GM23338 (cell line): Measurements from ENCODE around the gene SPINK8. TPM values are rescaled to one million over a fixed set of nuclear protein-coding genes. Genes with fewer than 3 reads are reported as not detected.

Experiments used
- ATAC-seq: fragments of 200-7000 bp; cut with Tn5 transposase; 3 replicates; pipeline ENCODE4 v1.9.1; 2020
- DNase-seq: peaks from one replicate; pipeline ENCODE4 v3.0.0-alpha.2; 2015; ENCODE audit warnings: low spot score
- H2AFZ ChIP-seq: fragments of 200-600 bp; sonication (generic); 2 replicates; pipeline ENCODE4 v1.8.0; 2016; ENCODE audit warnings: antibody characterized with exemption, mild to moderate bottlenecking, moderate library complexity
- H3F3A ChIP-seq: fragments of 200-600 bp; sonication (generic); replicated peaks from 2 replicates; pipeline ENCODE4 v1.8.0; 2017; ENCODE audit warnings: antibody characterized with exemption, mixed run types, low read depth
- H3K27ac ChIP-seq: fragments of 200-600 bp; sonication (generic); 2 replicates; pipeline ENCODE4 v1.6.1; 2016; ENCODE audit warnings: low read depth
- H3K27me3 ChIP-seq: fragments of 200-600 bp; sonication (generic); 2 replicates; pipeline ENCODE4 v1.8.0; 2016; ENCODE audit warnings: mild to moderate bottlenecking, mixed run types, moderate library complexity; ENCODE audit not compliant: insufficient read depth
- H3K36me3 ChIP-seq: fragments of 200-600 bp; sonication (generic); 2 replicates; pipeline ENCODE4 v1.8.0; 2016; ENCODE audit warnings: mild to moderate bottlenecking; ENCODE audit not compliant: insufficient read depth
- H3K4me1 ChIP-seq: fragments of 200-600 bp; sonication (generic); 2 replicates; pipeline ENCODE4 v1.8.0; 2016; ENCODE audit warnings: mild to moderate bottlenecking, moderate library complexity; ENCODE audit not compliant: insufficient read depth
- H3K4me2 ChIP-seq: fragments of 200-600 bp; sonication (generic); 2 replicates; pipeline ENCODE4 v1.7.1; 2017; ENCODE audit warnings: mixed run types
- H3K4me3 ChIP-seq: fragments of 200-600 bp; sonication (generic); 2 replicates; pipeline ENCODE4 v1.6.1; 2016; ENCODE audit warnings: mixed run types
- H3K79me2 ChIP-seq: fragments of 200-600 bp; sonication (generic); replicated peaks from 2 replicates; pipeline ENCODE4 v1.8.0; 2017; ENCODE audit warnings: mild to moderate bottlenecking; ENCODE audit not compliant: insufficient read depth
- H3K9me2 ChIP-seq: fragments of 200-600 bp; sonication (generic); 2 replicates; pipeline ENCODE4 v1.8.0; 2017; ENCODE audit not compliant: insufficient read depth
- H4K20me1 ChIP-seq: fragments of 200-600 bp; sonication (generic); replicated peaks from 2 replicates; pipeline ENCODE4 v1.8.0; 2017; ENCODE audit warnings: mild to moderate bottlenecking; ENCODE audit not compliant: insufficient read depth
- H3K27ac Mint-ChIP-seq: 2 replicates; pipeline ENCODE4 v1.8.0; 2020; ENCODE audit warnings: inconsistent platforms, mild to moderate bottlenecking, moderate library complexity, mixed read lengths
- H3K27me3 Mint-ChIP-seq: 3 replicates; pipeline ENCODE4 v1.8.0; 2022; ENCODE audit warnings: low read depth, mild to moderate bottlenecking, moderate library complexity, mixed read lengths, inconsistent platforms; ENCODE audit not compliant: insufficient read depth, poor library complexity
- H3K36me3 Mint-ChIP-seq: 3 replicates; pipeline ENCODE4 v1.8.0; 2021; ENCODE audit warnings: low read depth, mild to moderate bottlenecking, inconsistent platforms, moderate library complexity, mixed read lengths
- H3K4me1 Mint-ChIP-seq: 3 replicates; pipeline ENCODE4 v1.8.0; 2020; ENCODE audit warnings: mild to moderate bottlenecking, inconsistent platforms, mixed read lengths
- H3K4me3 Mint-ChIP-seq: 3 replicates; pipeline ENCODE4 v1.8.0; 2021; ENCODE audit warnings: moderate library complexity, mild to moderate bottlenecking, inconsistent platforms, mixed read lengths
- H3K9me3 Mint-ChIP-seq: 3 replicates; pipeline ENCODE4 v1.8.0; 2020; ENCODE audit warnings: moderate library complexity, mild to moderate bottlenecking, inconsistent platforms, mixed read lengths
- EZH2phosphoT487 ChIP-seq: fragments of 200-600 bp; sonication (generic); IDR thresholded peaks from one replicate; pipeline ENCODE4 v1.8.1; 2018; ENCODE audit warnings: antibody characterized with exemption; ENCODE audit not compliant: unreplicated experiment
- JUNB ChIP-seq: IDR thresholded peaks from one replicate; pipeline ENCODE4 v1.6.1; 2016; ENCODE audit warnings: antibody characterized with exemption; ENCODE audit not compliant: unreplicated experiment
- NANOG ChIP-seq: IDR thresholded peaks from 2 replicates; pipeline ENCODE4 v1.6.1; 2016; ENCODE audit warnings: antibody characterized with exemption, borderline replicate concordance
- POLR2AphosphoS5 ChIP-seq: IDR thresholded peaks from 2 replicates; pipeline ENCODE4 v1.6.1; 2016; ENCODE audit warnings: antibody characterized with exemption, low read depth
- STAT1 ChIP-seq: IDR thresholded peaks from one replicate; pipeline ENCODE4 v1.6.1; 2016; ENCODE audit warnings: antibody characterized with exemption; ENCODE audit not compliant: unreplicated experiment
- ZNF331 ChIP-seq: fragments of 250-450 bp; sonication (Bioruptor Pico); IDR thresholded peaks from 2 replicates; pipeline ENCODE4 v1.5.0; 2020; ENCODE audit warnings: low read depth, mild to moderate bottlenecking, moderate library complexity
- polyA plus RNA-seq: library from polyadenylated mRNA; unstranded; fragments of >200 nt; fragmentation: Nextera tagmentation; extraction: Ambion mirVana; gene quantifications from 2 replicates; pipeline ENCODE4 v1.2.1, GENCODE V29; 2016
- total RNA-seq: library from RNA; depleted of rRNA; stranded (reverse); fragments of >200 nt; shearing (Covaris generic); gene quantifications from 2 replicates; pipeline ENCODE4 v1.2.3, GENCODE V29; 2014
- TF ChIP-seq, protein P1 (sequence below): fragments of 250-450 bp; sonication (Bioruptor Pico); IDR thresholded peaks from 2 replicates; pipeline ENCODE4 v1.5.0; 2020; ENCODE audit warnings: mild to moderate bottlenecking, moderate library complexity
- TF ChIP-seq, protein P2 (sequence below): IDR thresholded peaks from 2 replicates; pipeline ENCODE4 v1.6.1; 2016; ENCODE audit warnings: antibody characterized with exemption
- TF ChIP-seq, protein P3 (sequence below), 2 experiments: fragments of 200-600 bp in 1 of 2; sonication (generic) in 1 of 2; conservative IDR thresholded peaks; 2 replicates each; pipeline versions ENCODE4 v1.5.1 to v1.6.1; 2016 to 2017; ENCODE audit warnings: antibody characterized with exemption in 2 of 2, low read depth in 2 of 2, mild to moderate bottlenecking in 2 of 2, moderate library complexity in 1 of 2

SPINK8 gene
- total and polyA plus RNA-seq, 2 experiments from 2014 or later, result not detected

DNA sequence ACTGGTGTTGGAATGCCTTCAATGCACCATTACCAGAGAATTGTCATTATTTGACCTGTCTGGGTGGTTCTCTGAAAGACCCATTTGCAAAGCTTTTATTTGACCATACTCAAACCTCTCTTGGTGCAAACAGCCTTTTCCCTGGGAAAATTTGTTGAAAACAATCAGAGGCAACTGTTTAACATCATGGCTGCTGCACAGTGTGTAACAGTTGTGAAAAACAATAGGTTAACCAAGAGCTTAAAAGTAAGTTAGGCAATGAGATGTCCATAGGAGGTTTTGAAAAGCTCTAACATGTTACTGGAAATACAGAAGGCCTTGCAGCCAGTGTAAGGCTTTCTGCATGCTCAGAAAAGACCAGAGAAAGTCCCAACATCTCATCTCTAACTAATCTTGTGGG lies 18.9 kb downstream of the SPINK8 start:
- H3K27me3 Mint-ChIP-seq, result no peaks in the 10 kb centered on the region

More for the DNA sequence above, 18.9 kb downstream of the SPINK8 start:
- H3K36me3 Mint-ChIP-seq, result peaks cover 7% of the 10 kb centered on the region; the same call in 1 of the 3 replicates
- Histone ChIP-seq H3K36me3 (no peaks in the 10 kb centered on the region), H3K4me2 (no peak overlapping the region), H3K27me3 (no peaks in the 10 kb centered on the region), H3K4me3 (no peak overlapping the region), H2AFZ (no peak overlapping the region), H3K79me2 (no peaks in the 10 kb centered on the region), H4K20me1 (no peaks in the 10 kb centered on the region), H3K27ac (no peak overlapping the region), H3F3A (no peaks in the 10 kb centered on the region), H3K9me2 (0 out of 2 replicates have a peak, but pooled peaks cover 3% of the 10 kb centered on the region), H3K4me1 (no peaks in the 10 kb centered on the region)
- no peak overlapping the region for H3K4me3 Mint-ChIP-seq
- peaks cover 32% of the 10 kb centered on the region for H3K9me3 Mint-ChIP-seq
- ATAC-seq, result no peak
- DNase-seq, result no peak
- no peak overlapping the region for H3K27ac Mint-ChIP-seq
- H3K4me1 Mint-ChIP-seq, result no peaks in the 10 kb centered on the region
- TF ChIP-seq POLR2AphosphoS5, result no peak
- no peak for TF ChIP-seq NANOG
- TF ChIP-seq, protein P1, sequence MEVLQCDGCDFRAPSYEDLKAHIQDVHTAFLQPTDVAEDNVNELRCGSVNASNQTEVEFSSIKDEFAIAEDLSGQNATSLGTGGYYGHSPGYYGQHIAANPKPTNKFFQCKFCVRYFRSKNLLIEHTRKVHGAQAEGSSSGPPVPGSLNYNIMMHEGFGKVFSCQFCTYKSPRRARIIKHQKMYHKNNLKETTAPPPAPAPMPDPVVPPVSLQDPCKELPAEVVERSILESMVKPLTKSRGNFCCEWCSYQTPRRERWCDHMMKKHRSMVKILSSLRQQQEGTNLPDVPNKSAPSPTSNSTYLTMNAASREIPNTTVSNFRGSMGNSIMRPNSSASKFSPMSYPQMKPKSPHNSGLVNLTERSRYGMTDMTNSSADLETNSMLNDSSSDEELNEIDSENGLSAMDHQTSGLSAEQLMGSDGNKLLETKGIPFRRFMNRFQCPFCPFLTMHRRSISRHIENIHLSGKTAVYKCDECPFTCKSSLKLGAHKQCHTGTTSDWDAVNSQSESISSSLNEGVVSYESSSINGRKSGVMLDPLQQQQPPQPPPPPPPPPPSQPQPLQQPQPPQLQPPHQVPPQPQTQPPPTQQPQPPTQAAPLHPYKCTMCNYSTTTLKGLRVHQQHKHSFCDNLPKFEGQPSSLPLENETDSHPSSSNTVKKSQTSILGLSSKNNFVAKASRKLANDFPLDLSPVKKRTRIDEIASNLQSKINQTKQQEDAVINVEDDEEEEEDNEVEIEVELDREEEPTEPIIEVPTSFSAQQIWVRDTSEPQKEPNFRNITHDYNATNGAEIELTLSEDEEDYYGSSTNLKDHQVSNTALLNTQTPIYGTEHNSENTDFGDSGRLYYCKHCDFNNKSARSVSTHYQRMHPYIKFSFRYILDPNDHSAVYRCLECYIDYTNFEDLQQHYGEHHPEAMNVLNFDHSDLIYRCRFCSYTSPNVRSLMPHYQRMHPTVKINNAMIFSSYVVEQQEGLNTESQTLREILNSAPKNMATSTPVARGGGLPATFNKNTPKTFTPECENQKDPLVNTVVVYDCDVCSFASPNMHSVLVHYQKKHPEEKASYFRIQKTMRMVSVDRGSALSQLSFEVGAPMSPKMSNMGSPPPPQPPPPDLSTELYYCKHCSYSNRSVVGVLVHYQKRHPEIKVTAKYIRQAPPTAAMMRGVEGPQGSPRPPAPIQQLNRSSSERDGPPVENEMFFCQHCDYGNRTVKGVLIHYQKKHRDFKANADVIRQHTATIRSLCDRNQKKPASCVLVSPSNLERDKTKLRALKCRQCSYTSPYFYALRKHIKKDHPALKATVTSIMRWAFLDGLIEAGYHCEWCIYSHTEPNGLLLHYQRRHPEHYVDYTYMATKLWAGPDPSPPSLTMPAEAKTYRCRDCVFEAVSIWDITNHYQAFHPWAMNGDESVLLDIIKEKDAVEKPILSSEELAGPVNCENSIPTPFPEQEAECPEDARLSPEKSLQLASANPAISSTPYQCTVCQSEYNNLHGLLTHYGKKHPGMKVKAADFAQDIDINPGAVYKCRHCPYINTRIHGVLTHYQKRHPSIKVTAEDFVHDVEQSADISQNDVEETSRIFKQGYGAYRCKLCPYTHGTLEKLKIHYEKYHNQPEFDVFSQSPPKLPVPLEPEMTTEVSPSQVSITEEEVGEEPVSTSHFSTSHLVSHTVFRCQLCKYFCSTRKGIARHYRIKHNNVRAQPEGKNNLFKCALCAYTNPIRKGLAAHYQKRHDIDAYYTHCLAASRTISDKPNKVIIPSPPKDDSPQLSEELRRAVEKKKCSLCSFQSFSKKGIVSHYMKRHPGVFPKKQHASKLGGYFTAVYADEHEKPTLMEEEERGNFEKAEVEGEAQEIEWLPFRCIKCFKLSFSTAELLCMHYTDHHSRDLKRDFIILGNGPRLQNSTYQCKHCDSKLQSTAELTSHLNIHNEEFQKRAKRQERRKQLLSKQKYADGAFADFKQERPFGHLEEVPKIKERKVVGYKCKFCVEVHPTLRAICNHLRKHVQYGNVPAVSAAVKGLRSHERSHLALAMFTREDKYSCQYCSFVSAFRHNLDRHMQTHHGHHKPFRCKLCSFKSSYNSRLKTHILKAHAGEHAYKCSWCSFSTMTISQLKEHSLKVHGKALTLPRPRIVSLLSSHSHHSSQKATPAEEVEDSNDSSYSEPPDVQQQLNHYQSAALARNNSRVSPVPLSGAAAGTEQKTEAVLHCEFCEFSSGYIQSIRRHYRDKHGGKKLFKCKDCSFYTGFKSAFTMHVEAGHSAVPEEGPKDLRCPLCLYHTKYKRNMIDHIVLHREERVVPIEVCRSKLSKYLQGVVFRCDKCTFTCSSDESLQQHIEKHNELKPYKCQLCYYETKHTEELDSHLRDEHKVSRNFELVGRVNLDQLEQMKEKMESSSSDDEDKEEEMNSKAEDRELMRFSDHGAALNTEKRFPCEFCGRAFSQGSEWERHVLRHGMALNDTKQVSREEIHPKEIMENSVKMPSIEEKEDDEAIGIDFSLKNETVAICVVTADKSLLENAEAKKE (CRISPR knock-in tag), result no peak
- TF ChIP-seq ZNF331 (CRISPR knock-in tag), result no peak
- TF ChIP-seq STAT1, result no peak
- TF ChIP-seq, protein P2, sequence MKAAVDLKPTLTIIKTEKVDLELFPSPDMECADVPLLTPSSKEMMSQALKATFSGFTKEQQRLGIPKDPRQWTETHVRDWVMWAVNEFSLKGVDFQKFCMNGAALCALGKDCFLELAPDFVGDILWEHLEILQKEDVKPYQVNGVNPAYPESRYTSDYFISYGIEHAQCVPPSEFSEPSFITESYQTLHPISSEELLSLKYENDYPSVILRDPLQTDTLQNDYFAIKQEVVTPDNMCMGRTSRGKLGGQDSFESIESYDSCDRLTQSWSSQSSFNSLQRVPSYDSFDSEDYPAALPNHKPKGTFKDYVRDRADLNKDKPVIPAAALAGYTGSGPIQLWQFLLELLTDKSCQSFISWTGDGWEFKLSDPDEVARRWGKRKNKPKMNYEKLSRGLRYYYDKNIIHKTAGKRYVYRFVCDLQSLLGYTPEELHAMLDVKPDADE, result no peak
- TF ChIP-seq, protein P3, sequence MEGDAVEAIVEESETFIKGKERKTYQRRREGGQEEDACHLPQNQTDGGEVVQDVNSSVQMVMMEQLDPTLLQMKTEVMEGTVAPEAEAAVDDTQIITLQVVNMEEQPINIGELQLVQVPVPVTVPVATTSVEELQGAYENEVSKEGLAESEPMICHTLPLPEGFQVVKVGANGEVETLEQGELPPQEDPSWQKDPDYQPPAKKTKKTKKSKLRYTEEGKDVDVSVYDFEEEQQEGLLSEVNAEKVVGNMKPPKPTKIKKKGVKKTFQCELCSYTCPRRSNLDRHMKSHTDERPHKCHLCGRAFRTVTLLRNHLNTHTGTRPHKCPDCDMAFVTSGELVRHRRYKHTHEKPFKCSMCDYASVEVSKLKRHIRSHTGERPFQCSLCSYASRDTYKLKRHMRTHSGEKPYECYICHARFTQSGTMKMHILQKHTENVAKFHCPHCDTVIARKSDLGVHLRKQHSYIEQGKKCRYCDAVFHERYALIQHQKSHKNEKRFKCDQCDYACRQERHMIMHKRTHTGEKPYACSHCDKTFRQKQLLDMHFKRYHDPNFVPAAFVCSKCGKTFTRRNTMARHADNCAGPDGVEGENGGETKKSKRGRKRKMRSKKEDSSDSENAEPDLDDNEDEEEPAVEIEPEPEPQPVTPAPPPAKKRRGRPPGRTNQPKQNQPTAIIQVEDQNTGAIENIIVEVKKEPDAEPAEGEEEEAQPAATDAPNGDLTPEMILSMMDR (conservative IDR thresholded peaks at IDR 0.05; ENCODE audit: low read depth in 2 of 2), result no peak
- TF ChIP-seq EZH2phosphoT487, result no peak
- no peak for TF ChIP-seq JUNB
